WTC11 (cell line): ENCODE data around the gene GALNT11. TPM values are rescaled to one million over a fixed set of nuclear protein-coding genes. Genes with fewer than 3 reads are reported as not detected.

Source experiments
- ATAC-seq: fragments of 200-7000 bp; cut with Tn5 transposase; 2 replicates; pipeline ENCODE4 v1.10.0; 2021; ENCODE audit warnings: mild to moderate bottlenecking, moderate library complexity
- CTCF ChIA-PET: fragments of 300-600 bp; sonication (Branson Sonifier 250); formaldehyde crosslinking; loops from one replicate; lab custom pipeline; 2021; ENCODE audit warnings: antibody characterized with exemption; lab: Charles Lee
- POLR2A ChIA-PET: fragments of 350-600 bp; sonication (Branson Sonifier 250); formaldehyde crosslinking; loops from one replicate; lab custom pipeline; 2021; ENCODE audit warnings: antibody characterized with exemption; lab: Charles Lee
- DNase-seq: peaks from one replicate; pipeline ENCODE4 v3.0.0; 2021; ENCODE audit warnings: low spot score
- H3K27ac Mint-ChIP-seq: 2 replicates; pipeline ENCODE4 v1.8.0; 2021; ENCODE audit warnings: mixed read lengths
- H3K27me3 Mint-ChIP-seq: 2 replicates; pipeline ENCODE4 v1.8.0; 2021; ENCODE audit warnings: low read depth, mild to moderate bottlenecking, moderate library complexity, mixed read lengths
- H3K36me3 Mint-ChIP-seq: 2 replicates; pipeline ENCODE4 v1.8.0; 2021; ENCODE audit warnings: mixed read lengths
- H3K4me1 Mint-ChIP-seq: 2 replicates; pipeline ENCODE4 v1.8.0; 2022; ENCODE audit warnings: mixed read lengths
- H3K4me3 Mint-ChIP-seq: 2 replicates; pipeline ENCODE4 v1.8.0; 2021; ENCODE audit warnings: mild to moderate bottlenecking, moderate library complexity, mixed read lengths
- H3K9me3 Mint-ChIP-seq: 2 replicates; pipeline ENCODE4 v1.8.0; 2021; ENCODE audit warnings: mixed read lengths
- CBFB ChIP-seq: sonication (generic); formaldehyde crosslinking; IDR thresholded peaks from 2 replicates; pipeline ENCODE4 v1.8.1; 2022; ENCODE audit warnings: mild to moderate bottlenecking, low read depth, missing genetic modification reagents
- CREM ChIP-seq: sonication (generic); formaldehyde crosslinking; IDR thresholded peaks from 2 replicates; pipeline ENCODE4 v1.8.1; 2022; ENCODE audit warnings: mild to moderate bottlenecking, missing genetic modification reagents, moderate library complexity
- ESRRA ChIP-seq: sonication (generic); formaldehyde crosslinking; IDR thresholded peaks from 2 replicates; pipeline ENCODE4 v1.8.1; 2022; ENCODE audit warnings: mild to moderate bottlenecking, missing genetic modification reagents, borderline replicate concordance
- GRHL2 ChIP-seq: fragments of 250-450 bp; sonication (Bioruptor Pico); IDR thresholded peaks from 2 replicates; pipeline ENCODE4 v1.8.0; 2022; ENCODE audit warnings: mild to moderate bottlenecking, moderate library complexity; ENCODE audit not compliant: insufficient replicate concordance, severe bottlenecking
- JUN ChIP-seq: sonication (generic); formaldehyde crosslinking; IDR thresholded peaks from 2 replicates; pipeline ENCODE4 v1.8.0; 2023; ENCODE audit warnings: mild to moderate bottlenecking, missing genetic modification reagents
- TEAD1 ChIP-seq: sonication (generic); formaldehyde crosslinking; IDR thresholded peaks from 2 replicates; pipeline ENCODE4 v1.8.0; 2022; ENCODE audit warnings: mild to moderate bottlenecking, missing genetic modification reagents
- ZNF121 ChIP-seq: sonication (generic); formaldehyde crosslinking; IDR thresholded peaks from 2 replicates; pipeline ENCODE4 v1.8.0; 2023; ENCODE audit warnings: missing genetic modification reagents
- ZNF138 ChIP-seq: sonication (generic); formaldehyde crosslinking; conservative IDR thresholded peaks from 2 replicates; pipeline ENCODE4 v1.8.1; 2022; ENCODE audit warnings: mild to moderate bottlenecking, moderate library complexity, missing genetic modification reagents
- ZNF416 ChIP-seq: fragments of 250-450 bp; sonication (Bioruptor Pico); IDR thresholded peaks from 2 replicates; pipeline ENCODE4 v1.9.0; 2021; ENCODE audit warnings: mild to moderate bottlenecking, inconsistent platforms
- total RNA-seq: library from RNA; stranded (reverse); gene quantifications from 3 replicates; pipeline ENCODE4 v1.2.3, GENCODE V29; 2021
- TF ChIP-seq, protein P1 (sequence below): sonication (generic); formaldehyde crosslinking; IDR thresholded peaks from 2 replicates; pipeline ENCODE4 v1.8.1; 2022; ENCODE audit warnings: low read depth, missing genetic modification reagents, borderline replicate concordance
- TF ChIP-seq, protein P2 (sequence below): fragments of 250-450 bp; sonication (Bioruptor Pico); IDR thresholded peaks from 2 replicates; pipeline ENCODE4 v1.9.0; 2021; ENCODE audit warnings: mild to moderate bottlenecking
- TF ChIP-seq, protein P3 (sequence below): fragments of 200-600 bp; IDR thresholded peaks from 2 replicates; pipeline ENCODE4 v1.8.0; 2022; ENCODE audit warnings: antibody characterized with exemption
- TF ChIP-seq, protein P4 (sequence below): fragments of 250-450 bp; sonication (Bioruptor Pico); IDR thresholded peaks from 2 replicates; pipeline ENCODE4 v1.9.0; 2021; ENCODE audit warnings: mild to moderate bottlenecking, borderline replicate concordance
- TF ChIP-seq, protein P5 (sequence below): sonication (generic); formaldehyde crosslinking; IDR thresholded peaks from 2 replicates; pipeline ENCODE4 v1.8.0; 2023; ENCODE audit warnings: missing genetic modification reagents
- TF ChIP-seq, protein P6 (sequence below): sonication (generic); formaldehyde crosslinking; IDR thresholded peaks from 2 replicates; pipeline ENCODE4 v1.8.0; 2022; ENCODE audit warnings: missing genetic modification reagents

Gene GALNT11
- total RNA-seq, 1 experiment from 2014 or later: 24.0 TPM

DNA sequence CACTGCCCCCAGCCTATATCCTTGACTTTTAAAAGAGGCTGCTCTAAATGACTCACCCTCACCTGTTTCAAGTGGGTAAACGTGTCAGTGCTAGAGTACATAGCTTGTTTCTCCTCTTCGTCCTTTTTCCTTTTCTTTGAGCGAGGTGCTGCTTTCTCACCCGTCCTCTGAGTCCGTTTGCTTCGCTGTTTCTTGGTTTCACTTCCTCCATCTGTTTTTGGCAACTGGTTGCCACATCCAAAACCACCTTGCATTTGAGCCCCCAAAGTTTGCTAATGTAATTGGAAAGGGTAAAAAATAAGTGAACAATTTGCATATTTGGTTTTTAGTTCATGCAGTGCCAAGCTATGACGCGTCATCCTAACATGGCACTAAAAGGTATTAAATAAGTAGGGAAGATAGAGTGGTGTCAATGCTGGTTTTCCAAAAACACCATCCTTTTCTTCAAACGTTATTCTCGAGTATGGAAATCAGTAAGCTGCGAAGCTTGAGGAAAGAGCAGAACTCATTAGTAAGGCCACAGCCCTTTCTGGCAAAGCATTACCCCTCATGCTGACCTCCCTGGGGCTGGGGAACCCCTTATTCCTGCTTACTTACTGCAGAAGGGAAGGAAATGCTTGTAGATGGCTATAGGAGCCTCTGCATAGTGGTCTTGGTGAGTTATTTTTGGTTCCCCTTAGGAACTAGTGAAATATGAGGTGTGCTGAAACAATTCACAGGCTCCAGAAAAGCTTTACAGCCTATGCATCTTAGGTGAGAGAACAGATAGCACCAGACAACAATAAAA, 133.5 kb downstream of the GALNT11 start (continued):
- no peak for TF ChIP-seq JUN (CRISPR knock-in tag)
- no peak for TF ChIP-seq ZNF138 (CRISPR knock-in tag)
- TF ChIP-seq CBFB (CRISPR knock-in tag): no peak
- TF ChIP-seq ESRRA: no peak
- TF ChIP-seq TEAD1: no peak
- TF ChIP-seq CREM (CRISPR knock-in tag): no peak
- TF ChIP-seq, protein P1, sequence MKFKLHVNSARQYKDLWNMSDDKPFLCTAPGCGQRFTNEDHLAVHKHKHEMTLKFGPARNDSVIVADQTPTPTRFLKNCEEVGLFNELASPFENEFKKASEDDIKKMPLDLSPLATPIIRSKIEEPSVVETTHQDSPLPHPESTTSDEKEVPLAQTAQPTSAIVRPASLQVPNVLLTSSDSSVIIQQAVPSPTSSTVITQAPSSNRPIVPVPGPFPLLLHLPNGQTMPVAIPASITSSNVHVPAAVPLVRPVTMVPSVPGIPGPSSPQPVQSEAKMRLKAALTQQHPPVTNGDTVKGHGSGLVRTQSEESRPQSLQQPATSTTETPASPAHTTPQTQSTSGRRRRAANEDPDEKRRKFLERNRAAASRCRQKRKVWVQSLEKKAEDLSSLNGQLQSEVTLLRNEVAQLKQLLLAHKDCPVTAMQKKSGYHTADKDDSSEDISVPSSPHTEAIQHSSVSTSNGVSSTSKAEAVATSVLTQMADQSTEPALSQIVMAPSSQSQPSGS: no peak

DNA sequence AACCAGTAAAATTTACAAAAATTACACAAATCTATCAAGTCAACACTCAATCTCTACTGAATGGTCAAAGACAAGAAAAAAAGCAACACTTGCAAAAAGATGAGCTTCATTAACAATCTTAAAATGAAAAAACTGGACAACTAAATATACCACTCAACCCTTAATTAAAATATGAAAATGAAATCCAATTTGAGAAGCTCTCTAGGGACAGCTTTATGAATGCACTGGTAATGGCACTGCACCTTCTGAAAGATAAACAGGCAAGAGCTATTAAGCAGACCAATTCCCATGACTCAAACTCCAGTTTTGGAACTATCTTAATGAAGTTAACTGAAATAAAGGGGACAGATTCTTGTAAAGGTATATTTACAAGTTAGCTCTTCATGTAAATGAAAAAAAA, 135.7 kb downstream of the GALNT11 start:
- H3K27ac Mint-ChIP-seq: no peak overlapping the region

More for the DNA sequence above, 135.7 kb downstream of the GALNT11 start:
- Mint-ChIP-seq H3K4me3 (no peak overlapping the region), H3K27me3 (no peaks in the 10 kb centered on the region), H3K4me1 (no peaks in the 10 kb centered on the region), H3K36me3 (peaks cover 47% of the 10 kb centered on the region), H3K9me3 (no peaks in the 10 kb centered on the region)
- ATAC-seq: no peak
- DNase-seq: no peak
- TF ChIP-seq, protein P2, sequence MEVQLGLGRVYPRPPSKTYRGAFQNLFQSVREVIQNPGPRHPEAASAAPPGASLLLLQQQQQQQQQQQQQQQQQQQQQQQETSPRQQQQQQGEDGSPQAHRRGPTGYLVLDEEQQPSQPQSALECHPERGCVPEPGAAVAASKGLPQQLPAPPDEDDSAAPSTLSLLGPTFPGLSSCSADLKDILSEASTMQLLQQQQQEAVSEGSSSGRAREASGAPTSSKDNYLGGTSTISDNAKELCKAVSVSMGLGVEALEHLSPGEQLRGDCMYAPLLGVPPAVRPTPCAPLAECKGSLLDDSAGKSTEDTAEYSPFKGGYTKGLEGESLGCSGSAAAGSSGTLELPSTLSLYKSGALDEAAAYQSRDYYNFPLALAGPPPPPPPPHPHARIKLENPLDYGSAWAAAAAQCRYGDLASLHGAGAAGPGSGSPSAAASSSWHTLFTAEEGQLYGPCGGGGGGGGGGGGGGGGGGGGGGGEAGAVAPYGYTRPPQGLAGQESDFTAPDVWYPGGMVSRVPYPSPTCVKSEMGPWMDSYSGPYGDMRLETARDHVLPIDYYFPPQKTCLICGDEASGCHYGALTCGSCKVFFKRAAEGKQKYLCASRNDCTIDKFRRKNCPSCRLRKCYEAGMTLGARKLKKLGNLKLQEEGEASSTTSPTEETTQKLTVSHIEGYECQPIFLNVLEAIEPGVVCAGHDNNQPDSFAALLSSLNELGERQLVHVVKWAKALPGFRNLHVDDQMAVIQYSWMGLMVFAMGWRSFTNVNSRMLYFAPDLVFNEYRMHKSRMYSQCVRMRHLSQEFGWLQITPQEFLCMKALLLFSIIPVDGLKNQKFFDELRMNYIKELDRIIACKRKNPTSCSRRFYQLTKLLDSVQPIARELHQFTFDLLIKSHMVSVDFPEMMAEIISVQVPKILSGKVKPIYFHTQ (CRISPR knock-in tag): no peak
- TF ChIP-seq, protein P3, sequence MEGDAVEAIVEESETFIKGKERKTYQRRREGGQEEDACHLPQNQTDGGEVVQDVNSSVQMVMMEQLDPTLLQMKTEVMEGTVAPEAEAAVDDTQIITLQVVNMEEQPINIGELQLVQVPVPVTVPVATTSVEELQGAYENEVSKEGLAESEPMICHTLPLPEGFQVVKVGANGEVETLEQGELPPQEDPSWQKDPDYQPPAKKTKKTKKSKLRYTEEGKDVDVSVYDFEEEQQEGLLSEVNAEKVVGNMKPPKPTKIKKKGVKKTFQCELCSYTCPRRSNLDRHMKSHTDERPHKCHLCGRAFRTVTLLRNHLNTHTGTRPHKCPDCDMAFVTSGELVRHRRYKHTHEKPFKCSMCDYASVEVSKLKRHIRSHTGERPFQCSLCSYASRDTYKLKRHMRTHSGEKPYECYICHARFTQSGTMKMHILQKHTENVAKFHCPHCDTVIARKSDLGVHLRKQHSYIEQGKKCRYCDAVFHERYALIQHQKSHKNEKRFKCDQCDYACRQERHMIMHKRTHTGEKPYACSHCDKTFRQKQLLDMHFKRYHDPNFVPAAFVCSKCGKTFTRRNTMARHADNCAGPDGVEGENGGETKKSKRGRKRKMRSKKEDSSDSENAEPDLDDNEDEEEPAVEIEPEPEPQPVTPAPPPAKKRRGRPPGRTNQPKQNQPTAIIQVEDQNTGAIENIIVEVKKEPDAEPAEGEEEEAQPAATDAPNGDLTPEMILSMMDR: no peak
- TF ChIP-seq, protein P4, sequence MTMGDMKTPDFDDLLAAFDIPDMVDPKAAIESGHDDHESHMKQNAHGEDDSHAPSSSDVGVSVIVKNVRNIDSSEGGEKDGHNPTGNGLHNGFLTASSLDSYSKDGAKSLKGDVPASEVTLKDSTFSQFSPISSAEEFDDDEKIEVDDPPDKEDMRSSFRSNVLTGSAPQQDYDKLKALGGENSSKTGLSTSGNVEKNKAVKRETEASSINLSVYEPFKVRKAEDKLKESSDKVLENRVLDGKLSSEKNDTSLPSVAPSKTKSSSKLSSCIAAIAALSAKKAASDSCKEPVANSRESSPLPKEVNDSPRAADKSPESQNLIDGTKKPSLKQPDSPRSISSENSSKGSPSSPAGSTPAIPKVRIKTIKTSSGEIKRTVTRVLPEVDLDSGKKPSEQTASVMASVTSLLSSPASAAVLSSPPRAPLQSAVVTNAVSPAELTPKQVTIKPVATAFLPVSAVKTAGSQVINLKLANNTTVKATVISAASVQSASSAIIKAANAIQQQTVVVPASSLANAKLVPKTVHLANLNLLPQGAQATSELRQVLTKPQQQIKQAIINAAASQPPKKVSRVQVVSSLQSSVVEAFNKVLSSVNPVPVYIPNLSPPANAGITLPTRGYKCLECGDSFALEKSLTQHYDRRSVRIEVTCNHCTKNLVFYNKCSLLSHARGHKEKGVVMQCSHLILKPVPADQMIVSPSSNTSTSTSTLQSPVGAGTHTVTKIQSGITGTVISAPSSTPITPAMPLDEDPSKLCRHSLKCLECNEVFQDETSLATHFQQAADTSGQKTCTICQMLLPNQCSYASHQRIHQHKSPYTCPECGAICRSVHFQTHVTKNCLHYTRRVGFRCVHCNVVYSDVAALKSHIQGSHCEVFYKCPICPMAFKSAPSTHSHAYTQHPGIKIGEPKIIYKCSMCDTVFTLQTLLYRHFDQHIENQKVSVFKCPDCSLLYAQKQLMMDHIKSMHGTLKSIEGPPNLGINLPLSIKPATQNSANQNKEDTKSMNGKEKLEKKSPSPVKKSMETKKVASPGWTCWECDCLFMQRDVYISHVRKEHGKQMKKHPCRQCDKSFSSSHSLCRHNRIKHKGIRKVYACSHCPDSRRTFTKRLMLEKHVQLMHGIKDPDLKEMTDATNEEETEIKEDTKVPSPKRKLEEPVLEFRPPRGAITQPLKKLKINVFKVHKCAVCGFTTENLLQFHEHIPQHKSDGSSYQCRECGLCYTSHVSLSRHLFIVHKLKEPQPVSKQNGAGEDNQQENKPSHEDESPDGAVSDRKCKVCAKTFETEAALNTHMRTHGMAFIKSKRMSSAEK (CRISPR knock-in tag): no peak
- TF ChIP-seq ZNF416 (CRISPR knock-in tag) (no peak), ZNF121 (CRISPR knock-in tag) (no peak), GRHL2 (no peak)
- TF ChIP-seq, protein P5, sequence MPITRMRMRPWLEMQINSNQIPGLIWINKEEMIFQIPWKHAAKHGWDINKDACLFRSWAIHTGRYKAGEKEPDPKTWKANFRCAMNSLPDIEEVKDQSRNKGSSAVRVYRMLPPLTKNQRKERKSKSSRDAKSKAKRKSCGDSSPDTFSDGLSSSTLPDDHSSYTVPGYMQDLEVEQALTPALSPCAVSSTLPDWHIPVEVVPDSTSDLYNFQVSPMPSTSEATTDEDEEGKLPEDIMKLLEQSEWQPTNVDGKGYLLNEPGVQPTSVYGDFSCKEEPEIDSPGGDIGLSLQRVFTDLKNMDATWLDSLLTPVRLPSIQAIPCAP: no peak
- TF ChIP-seq, protein P6, sequence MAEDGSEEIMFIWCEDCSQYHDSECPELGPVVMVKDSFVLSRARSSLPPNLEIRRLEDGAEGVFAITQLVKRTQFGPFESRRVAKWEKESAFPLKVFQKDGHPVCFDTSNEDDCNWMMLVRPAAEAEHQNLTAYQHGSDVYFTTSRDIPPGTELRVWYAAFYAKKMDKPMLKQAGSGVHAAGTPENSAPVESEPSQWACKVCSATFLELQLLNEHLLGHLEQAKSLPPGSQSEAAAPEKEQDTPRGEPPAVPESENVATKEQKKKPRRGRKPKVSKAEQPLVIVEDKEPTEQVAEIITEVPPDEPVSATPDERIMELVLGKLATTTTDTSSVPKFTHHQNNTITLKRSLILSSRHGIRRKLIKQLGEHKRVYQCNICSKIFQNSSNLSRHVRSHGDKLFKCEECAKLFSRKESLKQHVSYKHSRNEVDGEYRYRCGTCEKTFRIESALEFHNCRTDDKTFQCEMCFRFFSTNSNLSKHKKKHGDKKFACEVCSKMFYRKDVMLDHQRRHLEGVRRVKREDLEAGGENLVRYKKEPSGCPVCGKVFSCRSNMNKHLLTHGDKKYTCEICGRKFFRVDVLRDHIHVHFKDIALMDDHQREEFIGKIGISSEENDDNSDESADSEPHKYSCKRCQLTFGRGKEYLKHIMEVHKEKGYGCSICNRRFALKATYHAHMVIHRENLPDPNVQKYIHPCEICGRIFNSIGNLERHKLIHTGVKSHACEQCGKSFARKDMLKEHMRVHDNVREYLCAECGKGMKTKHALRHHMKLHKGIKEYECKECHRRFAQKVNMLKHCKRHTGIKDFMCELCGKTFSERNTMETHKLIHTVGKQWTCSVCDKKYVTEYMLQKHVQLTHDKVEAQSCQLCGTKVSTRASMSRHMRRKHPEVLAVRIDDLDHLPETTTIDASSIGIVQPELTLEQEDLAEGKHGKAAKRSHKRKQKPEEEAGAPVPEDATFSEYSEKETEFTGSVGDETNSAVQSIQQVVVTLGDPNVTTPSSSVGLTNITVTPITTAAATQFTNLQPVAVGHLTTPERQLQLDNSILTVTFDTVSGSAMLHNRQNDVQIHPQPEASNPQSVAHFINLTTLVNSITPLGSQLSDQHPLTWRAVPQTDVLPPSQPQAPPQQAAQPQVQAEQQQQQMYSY (CRISPR knock-in tag): no peak
- POLR2A ChIA-PET: no interaction called here
- CTCF ChIA-PET: interaction anchor here (1.3 kb wide), 1 partner anchor 546 kb away, joined by 4 read pairs; no protein-coding TSS in a partner anchor
